Astrocyte (in vitro differentiated cells and primary cell): ENCODE data around the gene PDE9A. TPM values are rescaled to one million over a fixed set of nuclear protein-coding genes. Genes with fewer than 3 reads are reported as not detected.
"Not testable (repeated sequence)": the region's sequence is repeated elsewhere in the genome, so short reads cannot be mapped to it uniquely, and the experiment has no call there.

Experiments
- DNase-seq: peaks from one replicate; pipeline ENCODE4 v3.0.0-alpha.2; 2010; ENCODE audit warnings: low read depth
- FAIRE-seq: peaks from 2 replicates; lab custom pipeline; 2011; peaks lifted over from hg19 to GRCh38; lab: Jason Lieb, UNC
- H2AFZ ChIP-seq: 2 replicates; pipeline ENCODE4 v1.6.0; 2012; ENCODE audit warnings: low read depth, low read length, inconsistent platforms
- H3K27ac ChIP-seq: 2 replicates; pipeline ENCODE4 v1.5.1; 2011; ENCODE audit warnings: low read depth, low read length, inconsistent platforms
- H3K27me3 ChIP-seq: 2 replicates; pipeline ENCODE4 v1.6.0; 2011; ENCODE audit warnings: low read length, inconsistent platforms; ENCODE audit not compliant: insufficient read depth
- H3K36me3 ChIP-seq: 2 replicates; pipeline ENCODE4 v1.5.1; 2011; ENCODE audit warnings: low read length, inconsistent platforms; ENCODE audit not compliant: insufficient read depth
- H3K4me1 ChIP-seq: 2 replicates; pipeline ENCODE4 v1.5.1; 2011; ENCODE audit warnings: low read length, inconsistent platforms; ENCODE audit not compliant: insufficient read depth
- H3K4me2 ChIP-seq: 2 replicates; pipeline ENCODE4 v1.6.0; 2012; ENCODE audit warnings: low read length, inconsistent platforms
- H3K4me3 ChIP-seq: 2 replicates; pipeline ENCODE4 v1.5.1; 2011; ENCODE audit warnings: low read depth, mild to moderate bottlenecking, low read length, inconsistent platforms; ENCODE audit not compliant: insufficient read depth
- H3K79me2 ChIP-seq: 2 replicates; pipeline ENCODE4 v1.6.0; 2012; ENCODE audit warnings: mild to moderate bottlenecking, low read length, inconsistent platforms; ENCODE audit not compliant: insufficient read depth
- H3K9ac ChIP-seq: 2 replicates; pipeline ENCODE4 v1.6.0; 2012; ENCODE audit warnings: mild to moderate bottlenecking, low read length, inconsistent platforms
- H3K9me3 ChIP-seq: 2 replicates; pipeline ENCODE4 v1.5.1; 2012; ENCODE audit warnings: low read depth, mild to moderate bottlenecking, low read length, inconsistent platforms; ENCODE audit not compliant: insufficient read depth
- H4K20me1 ChIP-seq: 2 replicates; pipeline ENCODE4 v1.6.0; 2012; ENCODE audit warnings: low read length, inconsistent platforms; ENCODE audit not compliant: insufficient read depth
- H3K27ac Mint-ChIP-seq: one replicate; pipeline ENCODE4 v1.8.0; 2021; ENCODE audit warnings: mild to moderate bottlenecking, mixed read lengths; ENCODE audit not compliant: unreplicated experiment
- H3K27me3 Mint-ChIP-seq: one replicate; pipeline ENCODE4 v1.8.0; 2021; ENCODE audit warnings: low read depth, mixed read lengths; ENCODE audit not compliant: unreplicated experiment
- H3K36me3 Mint-ChIP-seq: one replicate; pipeline ENCODE4 v1.8.0; 2021; ENCODE audit warnings: low read depth, mixed read lengths; ENCODE audit not compliant: unreplicated experiment
- H3K4me1 Mint-ChIP-seq: one replicate; pipeline ENCODE4 v1.8.0; 2021; ENCODE audit warnings: low read depth, mixed read lengths; ENCODE audit not compliant: unreplicated experiment
- H3K4me3 Mint-ChIP-seq: one replicate; pipeline ENCODE4 v1.8.0; 2021; ENCODE audit warnings: mild to moderate bottlenecking, moderate library complexity, mixed read lengths; ENCODE audit not compliant: unreplicated experiment
- H3K9me3 Mint-ChIP-seq: one replicate; pipeline ENCODE4 v1.8.0; 2021; ENCODE audit warnings: mild to moderate bottlenecking, mixed read lengths; ENCODE audit not compliant: unreplicated experiment
- EZH2 ChIP-seq: IDR thresholded peaks from 2 replicates; pipeline ENCODE4 v1.6.1; 2012; ENCODE audit warnings: mild to moderate bottlenecking, low read length, inconsistent platforms; ENCODE audit not compliant: insufficient read depth
- total RNA-seq: library from RNA; stranded (reverse); gene quantifications from 2 replicates; pipeline ENCODE4 v1.2.1, GENCODE V29; 2021
- TF ChIP-seq, protein P1 (sequence below): IDR thresholded peaks from 2 replicates; pipeline ENCODE4 v1.5.1; 2011; ENCODE audit warnings: low read depth, mild to moderate bottlenecking, inconsistent platforms, low read length, moderate library complexity; ENCODE audit not compliant: insufficient read depth

PDE9A gene
- total RNA-seq, 1 donor from 2014 or later: 7.8 TPM

DNA sequence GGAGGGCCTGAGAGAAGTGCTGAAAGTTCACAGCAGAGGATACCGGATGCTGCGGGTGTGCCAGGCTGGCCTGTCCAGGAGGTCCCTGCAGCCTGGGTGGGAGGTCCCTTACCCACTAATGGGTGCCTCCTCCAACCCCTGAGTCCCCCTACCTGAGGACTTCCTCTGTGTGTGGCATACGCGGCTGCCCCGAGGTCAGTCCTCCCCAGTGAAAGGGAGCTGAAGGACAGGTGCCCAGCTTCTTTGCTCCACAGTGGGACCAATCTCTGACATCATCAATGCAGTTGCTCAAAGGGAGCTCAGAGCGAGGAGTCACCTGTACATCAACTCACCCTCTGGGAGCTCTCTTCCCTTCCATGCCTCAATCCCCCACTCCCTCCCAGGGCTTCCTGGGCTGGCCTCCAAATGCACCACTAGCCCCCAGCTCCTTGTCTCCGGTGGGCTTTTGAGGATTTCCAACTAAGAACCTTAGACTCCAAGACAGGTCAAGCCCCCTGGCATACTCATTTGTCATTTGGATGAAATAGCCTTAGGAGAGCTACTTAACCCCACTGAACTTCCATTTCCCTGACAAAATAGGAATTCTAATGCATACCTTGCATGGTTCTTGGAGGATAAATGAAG, 53.9 kb downstream of the PDE9A start:
- DNase-seq (no peak), FAIRE-seq (no peak)
- Histone ChIP-seq H3K36me3 (no peaks in the 10 kb centered on the region), H3K4me2 (no peak overlapping the region), H3K9me3 (no peaks in the 10 kb centered on the region), H3K27me3 (peaks cover 15% of the 10 kb centered on the region), H3K4me3 (no peak overlapping the region), H2AFZ (no peak overlapping the region), H3K9ac (no peak overlapping the region), H4K20me1 (no peaks in the 10 kb centered on the region), H3K79me2 (no peaks in the 10 kb centered on the region), H3K4me1 (no peaks in the 10 kb centered on the region), H3K27ac (no peak overlapping the region)
- H3K27ac Mint-ChIP-seq: no peak overlapping the region
- H3K9me3 Mint-ChIP-seq: peaks cover 14% of the 10 kb centered on the region
- H3K4me1 Mint-ChIP-seq: peaks cover 2% of the 10 kb centered on the region
- no peak for TF ChIP-seq EZH2
- no peak overlapping the region for H3K4me3 Mint-ChIP-seq
- H3K27me3 Mint-ChIP-seq: peaks cover 38% of the 10 kb centered on the region
- H3K36me3 Mint-ChIP-seq: peaks cover 8% of the 10 kb centered on the region

DNA sequence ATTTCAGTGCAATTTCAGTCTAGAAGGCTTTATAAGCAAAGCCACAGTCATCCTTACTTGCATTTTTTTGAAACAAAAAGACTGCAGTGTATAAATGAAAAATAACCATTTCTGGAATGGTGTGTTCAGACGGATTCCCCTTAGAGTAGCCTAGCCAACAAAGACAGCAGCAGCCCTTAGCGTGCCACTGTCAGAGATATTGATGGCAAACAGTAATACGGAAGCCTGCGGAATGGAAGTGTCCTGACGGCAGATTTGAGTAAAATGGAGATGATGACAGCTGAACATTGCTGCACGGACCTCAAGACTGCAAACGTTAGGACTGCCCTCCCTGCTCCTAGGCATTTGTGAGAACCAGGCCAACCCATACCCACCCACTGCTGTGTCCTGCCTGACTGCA, 54.7 kb downstream of the PDE9A start:
- Histone ChIP-seq H3K9me3 (no peaks in the 10 kb centered on the region), H3K27ac (no peak overlapping the region), H3K4me2 (no peak overlapping the region), H2AFZ (no peak overlapping the region), H3K79me2 (no peaks in the 10 kb centered on the region), H3K4me1 (no peaks in the 10 kb centered on the region), H4K20me1 (no peaks in the 10 kb centered on the region), H3K4me3 (no peak overlapping the region), H3K9ac (no peak overlapping the region), H3K36me3 (no peaks in the 10 kb centered on the region), H3K27me3 (peaks cover 15% of the 10 kb centered on the region)
- Mint-ChIP-seq H3K4me3 (no peak overlapping the region), H3K36me3 (peaks cover 7% of the 10 kb centered on the region), H3K27ac (no peak overlapping the region), H3K9me3 (peaks cover 10% of the 10 kb centered on the region), H3K27me3 (peaks cover 35% of the 10 kb centered on the region), H3K4me1 (peaks cover 2% of the 10 kb centered on the region)
- FAIRE-seq (no peak), DNase-seq (no peak)
- TF ChIP-seq EZH2: no peak
- TF ChIP-seq, protein P1, sequence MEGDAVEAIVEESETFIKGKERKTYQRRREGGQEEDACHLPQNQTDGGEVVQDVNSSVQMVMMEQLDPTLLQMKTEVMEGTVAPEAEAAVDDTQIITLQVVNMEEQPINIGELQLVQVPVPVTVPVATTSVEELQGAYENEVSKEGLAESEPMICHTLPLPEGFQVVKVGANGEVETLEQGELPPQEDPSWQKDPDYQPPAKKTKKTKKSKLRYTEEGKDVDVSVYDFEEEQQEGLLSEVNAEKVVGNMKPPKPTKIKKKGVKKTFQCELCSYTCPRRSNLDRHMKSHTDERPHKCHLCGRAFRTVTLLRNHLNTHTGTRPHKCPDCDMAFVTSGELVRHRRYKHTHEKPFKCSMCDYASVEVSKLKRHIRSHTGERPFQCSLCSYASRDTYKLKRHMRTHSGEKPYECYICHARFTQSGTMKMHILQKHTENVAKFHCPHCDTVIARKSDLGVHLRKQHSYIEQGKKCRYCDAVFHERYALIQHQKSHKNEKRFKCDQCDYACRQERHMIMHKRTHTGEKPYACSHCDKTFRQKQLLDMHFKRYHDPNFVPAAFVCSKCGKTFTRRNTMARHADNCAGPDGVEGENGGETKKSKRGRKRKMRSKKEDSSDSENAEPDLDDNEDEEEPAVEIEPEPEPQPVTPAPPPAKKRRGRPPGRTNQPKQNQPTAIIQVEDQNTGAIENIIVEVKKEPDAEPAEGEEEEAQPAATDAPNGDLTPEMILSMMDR: no peak

DNA sequence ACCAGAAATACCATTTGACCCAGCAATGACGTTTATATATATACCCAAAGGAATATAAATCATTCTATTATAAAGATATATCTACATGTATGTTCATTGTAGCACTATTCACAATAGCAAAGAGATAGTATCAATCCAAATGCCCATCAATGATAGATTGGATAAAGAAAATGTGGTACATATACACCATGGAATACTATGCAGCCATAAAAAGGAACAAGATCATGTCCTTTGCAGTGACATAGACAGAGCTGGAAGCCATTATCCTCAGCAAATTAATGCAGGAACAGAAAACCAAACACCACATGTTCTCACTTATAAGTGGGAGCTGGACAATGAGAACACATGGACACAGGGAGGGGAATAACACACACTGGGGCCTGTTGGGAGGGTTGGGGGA, 55.5 kb downstream of the PDE9A start:
- H3K36me3 Mint-ChIP-seq, H3K4me3 Mint-ChIP-seq, H2AFZ ChIP-seq, H3K9ac ChIP-seq, H3K9me3 Mint-ChIP-seq, H3K27ac ChIP-seq, H3K79me2 ChIP-seq, DNase-seq, H4K20me1 ChIP-seq, H3K9me3 ChIP-seq, H3K4me1 Mint-ChIP-seq, H3K4me3 ChIP-seq, H3K4me2 ChIP-seq, FAIRE-seq, H3K27ac Mint-ChIP-seq, H3K36me3 ChIP-seq, H3K4me1 ChIP-seq: not testable (repeated sequence)
- peaks cover 15% of the 10 kb centered on the region for H3K27me3 ChIP-seq
- H3K27me3 Mint-ChIP-seq: peaks cover 27% of the 10 kb centered on the region
